Cortex of kidney (tissue), 1 donor: Measurements from ENCODE around the gene G2E3.
"Not testable (repeated sequence)": the region's sequence is repeated elsewhere in the genome, so short reads cannot be mapped to it uniquely, and the experiment has no call there.

Experiments used
- DNase-seq: peaks from one replicate; lab custom pipeline; 2025; lab: John Stamatoyannopoulos, UW

Gene G2E3, protein sequence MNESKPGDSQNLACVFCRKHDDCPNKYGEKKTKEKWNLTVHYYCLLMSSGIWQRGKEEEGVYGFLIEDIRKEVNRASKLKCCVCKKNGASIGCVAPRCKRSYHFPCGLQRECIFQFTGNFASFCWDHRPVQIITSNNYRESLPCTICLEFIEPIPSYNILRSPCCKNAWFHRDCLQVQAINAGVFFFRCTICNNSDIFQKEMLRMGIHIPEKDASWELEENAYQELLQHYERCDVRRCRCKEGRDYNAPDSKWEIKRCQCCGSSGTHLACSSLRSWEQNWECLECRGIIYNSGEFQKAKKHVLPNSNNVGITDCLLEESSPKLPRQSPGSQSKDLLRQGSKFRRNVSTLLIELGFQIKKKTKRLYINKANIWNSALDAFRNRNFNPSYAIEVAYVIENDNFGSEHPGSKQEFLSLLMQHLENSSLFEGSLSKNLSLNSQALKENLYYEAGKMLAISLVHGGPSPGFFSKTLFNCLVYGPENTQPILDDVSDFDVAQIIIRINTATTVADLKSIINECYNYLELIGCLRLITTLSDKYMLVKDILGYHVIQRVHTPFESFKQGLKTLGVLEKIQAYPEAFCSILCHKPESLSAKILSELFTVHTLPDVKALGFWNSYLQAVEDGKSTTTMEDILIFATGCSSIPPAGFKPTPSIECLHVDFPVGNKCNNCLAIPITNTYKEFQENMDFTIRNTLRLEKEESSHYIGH

DNA sequence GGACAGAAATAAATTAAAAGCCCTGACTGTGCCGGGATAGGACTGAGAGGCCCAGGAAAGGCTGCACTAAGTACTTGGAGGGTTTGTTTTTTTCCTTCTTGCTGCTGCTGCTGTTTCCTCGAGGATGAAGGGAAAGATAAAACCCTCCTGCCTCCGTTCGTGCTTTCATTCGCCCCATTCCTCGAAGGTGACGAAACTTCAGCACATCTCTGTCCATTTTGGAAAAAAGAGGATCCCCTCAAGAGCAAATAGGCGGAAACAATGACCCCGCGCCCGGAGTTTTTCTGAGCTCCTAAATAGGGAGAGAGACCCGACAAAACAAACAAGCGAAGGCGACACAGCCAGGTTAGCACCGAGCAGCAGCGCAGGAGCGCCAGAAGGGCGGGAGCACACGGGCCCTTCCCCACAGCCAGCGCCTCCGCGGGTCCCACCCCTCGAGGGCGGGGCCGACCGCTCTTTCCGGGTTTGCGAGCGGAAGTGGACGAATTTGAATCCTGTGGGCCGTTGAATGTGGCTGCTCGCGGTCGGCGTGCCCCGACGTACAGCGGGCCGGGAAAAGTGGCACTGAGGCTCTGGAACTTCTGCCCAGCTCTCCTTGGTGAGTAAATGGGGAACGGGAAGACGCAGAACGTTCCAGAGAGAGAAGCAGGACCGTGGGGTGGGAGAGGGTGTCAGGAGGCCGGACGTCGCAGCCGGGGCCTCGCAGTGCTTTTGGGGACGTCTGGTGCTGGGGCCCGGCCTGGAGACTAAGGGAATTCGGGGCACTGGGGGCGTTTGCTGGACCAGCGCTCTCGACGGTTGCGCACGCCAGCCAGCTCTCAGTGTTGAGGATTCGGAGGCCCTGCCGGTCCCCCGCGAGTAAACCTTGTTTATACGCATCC lies at the start of gene G2E3:
G2E3 (plus strand) TSS at position 484 of the 881 bp plus-strand sequence. CDS start 21,922 bp downstream, outside the sequence.
- DNase-seq = peak; percentile 20

DNA sequence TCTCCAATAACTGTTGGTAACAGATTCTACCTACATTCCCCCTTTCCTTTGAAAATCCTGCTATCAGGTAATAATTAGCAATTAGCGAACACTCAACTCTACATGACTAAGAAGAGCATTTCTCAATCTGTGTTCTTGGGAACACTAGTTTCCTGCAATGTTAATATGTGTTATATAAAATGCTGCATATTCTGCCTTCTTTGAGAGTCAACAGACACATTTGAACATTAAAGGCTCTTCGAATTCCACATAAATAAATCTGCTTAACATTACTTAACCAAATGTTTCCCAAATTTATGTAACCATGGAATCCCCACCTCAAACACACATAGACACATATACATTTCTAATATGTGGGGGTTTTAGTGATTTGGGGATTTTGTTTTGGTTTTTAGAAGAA lies 41.2 kb upstream of the G2E3 start:
- DNase-seq = no peak

DNA sequence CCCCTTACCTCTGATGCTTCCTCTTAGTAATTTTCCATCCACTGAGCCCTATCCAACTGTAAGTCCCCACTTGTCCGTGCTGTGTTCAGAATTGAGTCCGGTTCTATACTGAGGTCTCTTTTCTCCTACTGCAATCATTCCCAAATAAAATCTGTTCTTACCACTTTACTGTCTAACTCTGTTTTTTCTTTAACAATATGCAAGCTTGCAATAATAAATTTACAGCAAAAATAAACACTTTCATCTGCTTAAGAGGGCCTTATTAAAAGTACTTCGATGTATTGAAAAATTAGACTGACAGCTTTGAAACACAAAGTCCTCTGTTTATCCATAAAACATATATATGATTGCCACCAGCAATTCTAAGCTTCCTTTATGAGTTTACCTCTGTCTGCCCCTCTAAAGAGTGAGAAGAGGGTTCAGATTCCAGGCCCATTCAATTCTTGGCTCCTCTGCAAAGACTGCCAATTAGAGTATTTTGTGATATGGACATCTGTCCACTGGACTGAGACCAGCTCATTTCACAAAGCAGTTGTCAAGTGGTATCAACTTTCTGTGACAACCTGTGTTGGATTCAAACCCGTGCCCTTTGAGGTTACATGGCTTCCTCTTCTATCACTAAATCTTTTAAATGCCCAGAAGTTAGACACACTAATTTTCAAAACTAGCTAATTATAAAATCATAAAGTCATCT lies 39.9 kb upstream of the G2E3 start:
- DNase-seq = no peak

DNA sequence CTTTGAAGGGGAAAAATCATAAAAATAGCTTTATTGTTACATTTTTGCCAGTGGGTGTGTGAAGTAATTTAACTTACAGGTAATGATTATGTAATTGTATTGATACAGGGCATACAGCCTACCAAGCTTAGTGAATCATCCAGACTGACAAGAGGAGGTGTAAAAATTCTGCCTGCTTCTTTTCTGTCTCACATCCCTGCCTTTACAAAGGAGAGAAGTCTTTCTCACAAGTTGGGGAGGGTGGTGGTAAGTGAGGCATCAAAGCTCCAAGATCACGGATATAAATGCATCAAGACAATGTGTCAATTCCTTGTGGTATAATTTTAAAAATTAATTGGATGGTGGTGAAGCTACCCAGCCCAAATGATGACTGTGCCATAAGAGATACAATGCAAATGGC lies 39.0 kb upstream of the G2E3 start:
- no peak for DNase-seq

DNA sequence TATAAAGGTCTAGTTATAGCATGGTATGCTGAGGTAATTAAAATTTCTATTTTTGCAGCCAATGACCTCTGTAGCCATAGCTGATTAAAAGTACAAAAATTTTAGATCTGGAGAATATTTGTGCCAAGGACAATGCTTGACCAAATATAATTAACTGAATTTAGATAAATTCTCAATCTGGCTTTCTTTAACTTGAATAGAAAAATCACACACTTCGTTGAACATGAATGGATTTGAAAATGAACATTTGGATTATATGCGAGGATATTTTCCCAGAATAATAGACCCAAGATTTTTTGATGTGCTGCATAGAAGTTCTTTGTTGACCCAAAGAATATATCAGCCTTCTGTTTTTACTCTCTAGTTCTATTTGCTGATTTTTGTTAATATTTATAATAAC lies 38.4 kb upstream of the G2E3 start:
- DNase-seq = no peak

DNA sequence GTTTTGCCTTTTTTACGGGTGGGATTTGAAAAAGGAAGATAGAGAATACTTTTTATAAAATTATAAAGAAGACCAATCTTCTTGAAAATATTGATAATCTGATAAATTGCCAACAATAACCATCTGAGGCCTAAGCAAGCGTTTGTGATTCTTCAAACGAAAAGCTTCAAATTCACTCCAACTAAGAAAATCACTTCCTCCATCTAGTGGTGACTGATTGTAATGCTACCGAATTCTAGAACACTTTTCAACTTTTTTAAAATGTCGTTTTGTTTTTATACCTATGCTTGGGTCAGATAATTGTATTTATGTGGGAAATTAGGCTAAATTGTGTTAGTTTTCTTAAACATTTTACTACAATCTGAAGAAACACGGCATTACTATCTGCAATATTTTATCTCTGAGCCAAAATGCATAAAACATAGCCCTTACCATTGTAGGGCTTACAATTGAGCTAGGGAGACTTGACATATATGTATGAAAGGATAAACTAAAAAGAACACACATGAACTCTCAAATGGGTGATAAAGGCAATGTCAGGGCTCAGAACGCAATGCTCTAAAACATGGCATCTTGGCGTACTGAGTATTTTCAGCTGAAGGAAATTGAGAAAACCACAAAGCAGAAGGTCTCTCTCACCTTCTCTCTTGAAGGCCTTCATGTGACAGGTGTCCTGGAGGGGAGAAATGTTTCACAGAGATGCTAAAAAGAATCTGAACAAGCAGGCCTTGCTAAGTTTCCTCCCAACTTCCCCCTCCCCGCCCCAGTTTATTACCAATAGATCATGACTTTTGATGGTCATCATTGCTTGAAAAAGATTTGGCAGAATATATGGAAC lies 36.8 kb upstream of the G2E3 start:
- no peak for DNase-seq

DNA sequence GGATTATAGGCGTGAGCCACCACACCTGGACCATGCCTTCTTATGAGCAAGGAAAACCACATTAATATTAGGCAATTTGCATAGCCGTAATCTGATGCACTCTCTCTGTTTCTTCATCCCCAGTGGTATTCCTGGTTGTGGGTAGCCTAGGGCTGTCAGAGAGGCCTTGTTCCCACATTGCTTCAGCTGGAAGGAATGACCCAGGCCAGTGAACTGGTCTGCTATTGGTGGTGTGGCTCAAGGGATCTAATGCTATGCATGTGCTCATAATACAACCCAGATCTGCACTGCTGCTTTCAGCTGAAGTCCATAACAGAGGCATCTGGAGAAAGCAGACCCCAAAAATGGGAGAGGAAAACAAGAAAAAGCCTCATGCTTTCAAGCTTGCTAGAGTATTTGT lies 33.1 kb upstream of the G2E3 start:
- DNase-seq = no peak

DNA sequence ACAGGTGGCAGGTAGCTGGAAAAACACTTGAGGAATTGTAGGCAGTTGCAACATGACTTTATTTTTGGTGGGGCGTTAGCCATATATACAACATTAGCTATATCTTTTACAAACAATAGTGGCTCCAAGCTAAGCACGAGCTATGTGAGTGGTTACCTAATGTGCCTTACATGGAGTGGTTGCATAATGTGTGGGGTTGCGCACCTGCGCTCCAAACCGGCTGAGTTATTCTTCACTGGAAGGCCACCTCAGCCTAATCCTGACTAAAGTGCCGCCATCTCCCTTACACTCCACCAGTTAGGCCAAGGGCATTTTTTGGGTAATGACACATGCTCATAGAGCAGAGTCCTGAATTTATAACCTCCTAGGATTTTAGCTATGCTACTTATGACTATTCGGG lies 31.8 kb upstream of the G2E3 start:
- DNase-seq = no peak

DNA sequence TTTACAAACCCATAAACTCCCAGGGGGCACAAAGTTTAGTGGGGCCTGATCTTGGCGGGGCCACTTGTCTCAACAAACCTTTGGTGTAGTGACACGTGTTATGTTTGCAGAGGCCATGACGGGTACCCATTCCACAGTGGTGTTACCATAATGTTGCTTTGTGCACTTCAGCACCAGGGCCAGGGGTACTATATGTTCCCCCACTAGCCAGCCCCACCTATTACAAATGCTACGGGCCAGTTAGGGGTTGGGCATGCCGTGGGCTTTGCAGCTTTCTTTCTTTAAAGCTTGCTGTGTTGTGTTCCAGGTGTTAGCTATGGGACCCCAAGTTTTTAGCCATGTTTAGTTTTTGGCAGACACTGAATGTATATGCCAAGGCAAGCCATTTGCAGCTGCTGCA lies 30.8 kb upstream of the G2E3 start:
- DNase-seq = no peak

DNA sequence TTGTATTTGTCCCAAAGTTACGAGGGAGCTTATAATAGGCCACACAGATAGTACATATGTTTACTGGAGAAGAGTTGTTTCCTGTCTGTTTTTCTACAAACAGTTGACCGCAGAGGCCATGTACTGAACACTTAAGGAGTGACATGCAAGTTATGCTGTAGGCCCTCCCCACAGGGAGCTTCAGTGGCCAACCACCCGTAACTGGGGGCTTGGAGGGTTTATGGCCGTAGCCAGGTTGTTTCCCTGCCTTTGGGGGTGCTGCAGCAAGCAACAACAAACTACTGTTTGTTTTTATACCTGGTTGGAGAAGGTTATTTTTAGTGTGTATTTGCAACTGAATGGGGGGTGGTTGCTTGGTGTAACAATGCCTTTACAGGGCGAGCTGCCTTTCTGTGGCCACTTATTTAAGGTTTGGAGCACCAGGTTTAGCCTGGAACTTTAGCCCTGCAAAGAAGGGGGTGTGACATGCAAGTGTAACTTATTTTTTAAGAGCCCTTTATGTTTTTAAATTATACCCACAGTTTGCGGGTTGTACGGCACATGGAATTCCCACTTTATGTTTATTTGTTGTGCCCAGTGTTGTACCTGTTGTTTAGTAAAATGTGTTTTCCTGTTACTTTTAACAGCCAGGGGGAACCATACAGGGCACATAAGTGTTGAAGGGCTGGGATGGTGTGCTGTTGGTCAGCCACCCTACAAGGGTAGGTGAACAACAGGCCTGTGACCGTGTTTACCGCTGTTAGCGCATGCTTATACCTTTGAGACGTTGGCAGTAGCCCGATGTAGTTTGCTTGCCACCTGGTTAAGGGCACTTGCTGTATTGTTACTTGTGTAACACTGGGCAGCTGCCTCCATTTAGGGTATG lies 29.9 kb upstream of the G2E3 start:
- no peak for DNase-seq

DNA sequence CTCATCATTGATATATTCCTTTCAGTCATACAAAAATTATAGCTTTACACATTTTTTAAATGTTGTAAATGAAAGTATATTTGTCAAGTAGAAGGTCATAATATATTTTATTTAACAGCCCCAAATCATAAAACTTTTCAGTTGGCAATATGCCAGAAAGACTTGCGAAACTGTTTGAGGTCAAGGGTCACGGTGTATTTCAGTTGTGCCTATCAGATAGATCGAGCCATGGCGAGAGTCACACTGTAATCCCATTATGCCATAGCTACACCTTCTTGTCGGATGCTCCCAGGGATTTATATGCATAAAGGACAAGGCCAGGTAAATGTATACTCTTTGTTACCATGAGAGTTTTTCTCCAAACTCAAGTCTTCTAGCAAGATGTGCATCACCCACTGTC lies 26.7 kb upstream of the G2E3 start:
- DNase-seq = no peak

DNA sequence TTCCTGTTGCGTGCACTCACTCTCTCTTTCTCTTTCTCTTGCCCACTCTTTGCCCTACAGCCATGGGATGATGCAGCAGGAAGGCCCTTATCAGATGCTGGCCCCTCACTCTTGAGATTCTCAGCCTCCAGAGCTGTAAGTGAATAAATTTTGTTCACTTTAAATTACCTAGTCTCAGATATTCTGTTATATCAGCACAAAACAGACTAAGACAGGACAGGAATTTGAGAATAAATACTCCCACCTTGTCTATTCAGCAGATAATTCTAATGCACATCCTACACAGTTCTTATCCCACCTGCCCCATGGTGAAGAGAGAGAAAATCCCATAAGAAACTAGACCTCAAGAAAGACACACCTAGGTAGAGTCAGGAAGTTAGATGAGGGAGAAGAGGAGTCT lies 25.8 kb upstream of the G2E3 start:
- no peak for DNase-seq

DNA sequence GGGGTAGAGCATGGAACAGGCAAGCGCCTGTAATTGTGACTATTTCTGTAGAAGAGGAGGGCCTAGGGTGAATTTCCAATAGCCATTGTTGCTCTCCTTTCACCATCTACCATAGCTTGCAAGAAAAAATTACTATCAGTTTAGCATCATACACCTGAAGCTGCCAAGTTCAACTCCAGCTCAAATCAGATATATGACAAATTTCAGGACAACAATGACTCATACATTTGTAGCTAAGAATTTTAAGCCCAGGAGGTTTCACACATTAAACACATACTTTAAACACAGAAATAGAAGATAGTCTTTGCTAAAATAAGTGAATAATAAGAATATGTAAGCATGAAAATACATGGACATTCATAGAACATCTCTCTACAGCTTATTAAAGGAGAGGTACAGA lies 17.6 kb upstream of the G2E3 start:
- DNase-seq = no peak

DNA sequence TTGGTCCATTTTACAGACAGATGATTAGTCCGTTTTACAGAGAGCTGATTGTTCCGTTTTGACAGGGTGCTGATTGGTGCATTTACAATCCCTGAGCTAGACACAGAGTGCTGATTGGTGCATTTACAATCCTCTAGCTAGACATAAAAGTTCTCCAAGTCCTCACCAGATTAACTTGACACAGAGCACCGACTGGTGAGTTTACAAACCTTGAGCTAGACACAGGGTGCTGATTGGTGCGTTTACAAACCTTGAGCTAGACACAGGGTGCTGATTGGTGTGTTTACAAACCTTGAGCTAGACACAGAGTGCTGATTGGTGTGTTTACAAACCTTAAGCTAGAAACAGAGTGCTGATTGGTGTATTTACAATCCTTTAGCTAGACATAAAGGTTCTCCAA lies 12.2 kb upstream of the G2E3 start:
- DNase-seq = not testable (repeated sequence)

DNA sequence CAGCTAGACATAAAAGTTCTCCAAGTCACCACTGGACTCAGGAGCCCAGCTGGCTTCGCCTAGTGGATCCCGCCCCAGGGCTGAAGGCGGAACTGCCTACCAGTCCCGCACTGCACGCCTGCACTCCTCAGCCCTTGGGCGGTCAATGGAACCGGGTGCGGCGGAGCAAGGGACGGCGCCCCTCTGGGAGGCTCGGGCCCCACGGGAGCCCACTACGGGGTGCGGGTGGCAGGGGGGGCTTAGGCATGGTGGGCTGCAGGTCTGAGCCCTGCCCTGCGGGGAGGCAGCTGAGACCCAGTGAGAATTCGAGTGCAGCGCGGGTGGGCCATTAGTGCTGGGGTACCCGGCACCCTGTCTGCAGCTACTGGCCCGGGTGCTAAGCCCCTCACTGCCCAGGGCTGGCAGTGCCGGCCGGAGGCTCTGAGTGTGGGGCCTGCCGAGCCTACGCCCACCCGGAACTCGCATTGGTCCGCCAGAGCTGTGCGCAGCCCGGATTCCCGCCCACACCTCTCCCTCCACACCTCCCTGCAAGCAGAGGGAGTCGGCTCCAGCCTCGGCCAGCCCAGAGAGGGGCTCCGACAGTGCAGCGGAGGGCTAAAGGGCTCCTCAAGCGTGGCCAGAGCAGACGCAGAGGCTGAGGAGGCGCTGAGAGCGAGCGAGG lies 11.4 kb upstream of the G2E3 start:
- no peak for DNase-seq

DNA sequence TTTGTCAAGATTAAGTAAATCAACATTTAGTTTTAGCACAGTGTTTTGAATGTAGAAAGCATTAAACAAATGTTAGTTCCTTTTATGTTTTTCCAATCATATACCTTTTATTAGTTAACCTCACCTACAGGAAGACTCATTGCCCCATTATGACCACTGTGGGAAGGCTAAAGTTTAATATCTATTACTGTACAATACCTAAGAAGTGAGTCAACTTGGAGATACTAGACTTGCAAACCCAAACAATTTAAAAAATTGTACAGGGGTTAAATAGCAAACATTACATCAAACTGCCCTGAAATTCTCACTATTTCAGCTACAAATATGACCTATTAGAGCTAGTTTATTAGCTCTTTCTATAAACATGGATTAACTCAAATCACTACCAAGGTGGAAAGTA lies 8.6 kb upstream of the G2E3 start:
- DNase-seq = no peak

DNA sequence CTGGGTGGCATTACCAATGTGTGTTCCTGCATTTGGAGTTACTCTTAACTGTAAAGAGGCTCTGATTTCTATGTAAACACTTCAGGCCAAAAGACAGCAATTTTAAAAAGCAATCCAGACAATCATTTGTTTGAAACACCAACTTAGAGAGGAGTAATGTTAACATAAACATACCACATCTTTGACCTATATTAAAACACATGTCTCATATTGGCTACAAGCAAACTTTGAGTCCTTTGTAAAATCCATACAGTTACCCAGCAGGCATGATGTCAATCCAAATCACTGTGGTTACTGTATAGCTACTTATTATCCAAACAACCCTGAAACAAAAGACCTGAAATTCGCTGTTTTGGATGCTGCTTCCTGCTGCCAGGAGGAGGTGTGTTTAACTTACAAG lies 7.5 kb upstream of the G2E3 start:
- no peak for DNase-seq

DNA sequence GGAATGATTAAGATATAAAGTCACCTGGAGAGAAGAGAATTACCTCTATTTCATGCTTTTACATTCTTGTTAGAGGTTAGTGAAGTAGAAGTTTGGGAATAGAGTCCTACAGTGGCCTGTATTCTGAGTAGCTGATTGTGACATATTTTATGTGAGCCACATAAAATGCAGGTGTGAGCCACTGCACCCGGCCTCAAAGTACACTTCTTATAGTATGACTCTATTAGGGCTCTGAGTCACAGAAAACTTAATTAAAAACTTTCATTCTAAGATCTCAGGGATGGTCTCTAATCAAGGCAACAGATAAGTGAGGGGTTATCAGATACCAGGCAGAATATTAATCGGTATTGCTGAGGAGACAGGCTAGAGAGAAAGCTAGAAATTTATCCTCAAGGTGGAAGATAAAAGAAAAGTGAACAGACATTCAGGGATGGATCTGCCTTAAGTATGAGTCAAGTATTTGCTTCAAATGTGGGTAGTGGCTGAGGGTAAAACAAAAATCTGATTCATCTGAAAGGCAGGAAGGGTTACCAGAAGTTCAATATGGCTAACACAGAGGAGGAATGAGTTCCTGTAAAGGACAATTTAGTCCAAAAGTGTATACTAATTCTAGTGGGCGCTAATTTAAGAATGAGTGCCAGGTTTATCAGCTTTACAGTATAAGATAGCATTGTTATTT lies 5.5 kb upstream of the G2E3 start:
- DNase-seq = no peak

DNA sequence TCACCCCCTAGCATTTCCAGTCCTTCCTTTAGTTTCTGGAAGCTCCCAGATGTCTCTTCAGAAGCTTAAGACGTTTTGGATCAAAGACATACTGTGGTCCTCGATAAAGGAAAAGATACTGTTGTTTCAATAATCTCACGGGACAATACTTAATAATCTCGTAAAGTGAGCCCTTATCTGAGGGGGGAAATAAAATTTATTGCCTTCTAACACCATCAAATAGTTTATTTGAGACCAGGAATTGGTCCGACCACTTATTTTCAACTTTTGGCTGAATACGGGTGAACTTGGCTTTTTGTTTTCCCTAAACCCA lies 640 bp upstream of the G2E3 start:
- DNase-seq = no peak
